DOHH2 (cell line): ENCODE data around the gene SHLD3.
A peak's percentile ranks its signal among the peaks of the same experiment; 100 is the strongest.

ENCODE experiments used
- H3F3A ChIP-seq: fragments of 200-600 bp; sonication (generic), shearing (Covaris generic); 2 replicates; pipeline ENCODE4 v1.6.0; 2016; ENCODE audit warnings: antibody characterized with exemption, mild to moderate bottlenecking; ENCODE audit not compliant: control insufficient read depth, insufficient read depth
- H3K27ac ChIP-seq: fragments of 200-600 bp; sonication (generic); 2 replicates; pipeline ENCODE4 v1.5.1; 2014; ENCODE audit warnings: low read depth, mild to moderate bottlenecking, low read length, moderate library complexity
- H3K27me3 ChIP-seq: fragments of 200-600 bp; sonication (generic); 2 replicates; pipeline ENCODE4 v1.6.1; 2014; ENCODE audit warnings: mild to moderate bottlenecking, low read length, mixed read lengths; ENCODE audit not compliant: control insufficient read depth
- H3K36me3 ChIP-seq: fragments of 200-600 bp; sonication (generic); 2 replicates; pipeline ENCODE4 v1.6.1; 2014; ENCODE audit warnings: mild to moderate bottlenecking, low read length, moderate library complexity, mixed read lengths; ENCODE audit not compliant: control insufficient read depth
- H3K4me1 ChIP-seq: fragments of 200-600 bp; sonication (generic); 2 replicates; pipeline ENCODE4 v1.6.1; 2014; ENCODE audit warnings: mild to moderate bottlenecking, low read length, mixed read lengths; ENCODE audit not compliant: control insufficient read depth
- H3K4me2 ChIP-seq: fragments of 200-600 bp; sonication (generic); 2 replicates; pipeline ENCODE4 v1.6.0; 2014; ENCODE audit warnings: mild to moderate bottlenecking, low read length, moderate library complexity
- H3K4me3 ChIP-seq: fragments of 200-600 bp; sonication (generic); 2 replicates; pipeline ENCODE4 v1.5.1; 2014; ENCODE audit warnings: mild to moderate bottlenecking, low read length, mixed read lengths
- H3K79me2 ChIP-seq: fragments of 200-600 bp; sonication (generic); 2 replicates; pipeline ENCODE4 v1.6.1; 2014; ENCODE audit warnings: mild to moderate bottlenecking, low read length, mixed read lengths; ENCODE audit not compliant: control insufficient read depth
- H3K9me2 ChIP-seq: fragments of 200-600 bp; sonication (generic); replicated peaks from 2 replicates; pipeline ENCODE4 v1.6.1; 2014; ENCODE audit warnings: mild to moderate bottlenecking, low read length, mixed read lengths; ENCODE audit not compliant: control insufficient read depth
- H3K9me3 ChIP-seq: fragments of 200-600 bp; sonication (generic); 2 replicates; pipeline ENCODE4 v1.6.1; 2014; ENCODE audit warnings: antibody characterized with exemption, low read length, mixed read lengths; ENCODE audit not compliant: control insufficient read depth, insufficient read depth
- H4K20me1 ChIP-seq: fragments of 200-600 bp; sonication (generic); 2 replicates; pipeline ENCODE4 v1.6.0; 2014; ENCODE audit warnings: low read depth, mild to moderate bottlenecking, antibody characterized with exemption, low read length, moderate library complexity; ENCODE audit not compliant: control insufficient read depth, insufficient read depth
- CTCF ChIP-seq: fragments of 200-600 bp; sonication (generic); IDR thresholded peaks from one replicate; pipeline ENCODE4 v1.5.1; 2014; ENCODE audit warnings: antibody characterized with exemption, mild to moderate bottlenecking, low read depth, low read length; ENCODE audit not compliant: poor library complexity, severe bottlenecking
- EZH2phosphoT487 ChIP-seq: fragments of 200-600 bp; sonication (generic); IDR thresholded peaks from 2 replicates; pipeline ENCODE4 v1.6.1; 2017; ENCODE audit warnings: borderline replicate concordance, mild to moderate bottlenecking, antibody characterized with exemption, low read length, moderate library complexity, mixed read lengths

SHLD3 gene

GRCh38 chr5:65623482-65623881, 1.3 kb upstream of the SHLD3 start:
- H3K4me2 ChIP-seq: peak overlapping the region; percentile 86
- peaks cover 26% of the 10 kb centered on the region for H3K4me1 ChIP-seq
- H3K36me3 ChIP-seq: no peaks in the 10 kb centered on the region
- H3K27ac ChIP-seq: no peak overlapping the region
- no peaks in the 10 kb centered on the region for H3K9me2 ChIP-seq
- no peaks in the 10 kb centered on the region for H3K9me3 ChIP-seq
- H3K27me3 ChIP-seq: no peaks in the 10 kb centered on the region
- peak overlapping the region; percentile 87 for H3K4me3 ChIP-seq
- H4K20me1 ChIP-seq: no peaks in the 10 kb centered on the region
- no peak for TF ChIP-seq CTCF
- no peak for TF ChIP-seq EZH2phosphoT487
- H3K79me2 ChIP-seq: peaks cover 81% of the 10 kb centered on the region
- no peaks in the 10 kb centered on the region for H3F3A ChIP-seq

DNA sequence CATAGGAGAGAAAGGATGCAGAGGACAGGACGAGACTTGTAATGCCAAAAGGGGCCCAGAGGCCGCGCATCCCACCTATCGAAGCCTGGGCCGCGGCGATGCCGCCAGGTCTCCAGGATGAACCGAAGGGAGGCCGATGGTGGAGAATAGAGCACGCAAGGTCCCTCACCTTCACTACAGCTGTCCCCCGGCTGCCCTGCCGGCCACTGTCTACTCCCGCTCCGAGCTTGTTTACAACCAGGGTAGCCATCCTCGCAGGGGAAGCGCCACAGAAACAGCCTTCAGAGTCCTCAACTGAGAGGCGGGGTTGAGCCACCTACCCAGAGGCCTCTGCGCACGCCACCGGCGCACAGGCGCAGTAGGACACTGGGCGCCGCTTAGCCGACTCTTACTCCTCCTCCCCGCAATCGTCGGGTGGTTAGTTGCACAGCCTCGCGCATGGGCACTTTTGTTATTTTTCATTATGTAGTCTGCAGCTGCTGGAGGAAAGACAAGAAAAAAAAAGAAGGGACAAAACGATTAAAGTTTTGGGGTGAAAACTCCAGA, 729 bp upstream of the SHLD3 start, which contains the start of gene TRIM23:
TRIM23 (minus strand) TSS at position 309 of the 546 bp plus-strand sequence; CDS start at position 250, 59 bp downstream.
- Histone ChIP-seq H3K4me1 (peaks cover 22% of the 10 kb centered on the region), H3K4me2 (peak within 1 kb of the TSS; percentile 86), H3K27ac (peak within 1 kb of the TSS; percentile 73), H3K27me3 (no peaks in the 10 kb centered on the region), H3K79me2 (peaks cover 78% of the 10 kb centered on the region), H3K36me3 (no peaks in the 10 kb centered on the region), H3K9me3 (no peaks in the 10 kb centered on the region), H4K20me1 (no peaks in the 10 kb centered on the region), H3F3A (no peaks in the 10 kb centered on the region), H3K4me3 (peak within 1 kb of the TSS; percentile 87), H3K9me2 (no peaks in the 10 kb centered on the region)
- TF ChIP-seq EZH2phosphoT487: no peak
- TF ChIP-seq CTCF: no peak

GRCh38 chr5:65625743-65626142, 916 bp downstream of the SHLD3 start:
- no peaks in the 10 kb centered on the region for H3F3A ChIP-seq
- peaks cover 5% of the 10 kb centered on the region for H3K36me3 ChIP-seq
- H3K27ac ChIP-seq: peak overlapping the region; percentile 73; the same call in 1 of the 2 replicates

More at GRCh38 chr5:65625743-65626142, 916 bp downstream of the SHLD3 start:
- Histone ChIP-seq H3K27me3 (no peaks in the 10 kb centered on the region), H3K4me1 (peaks cover 22% of the 10 kb centered on the region), H3K4me2 (peak overlapping the region; percentile 86), H3K9me3 (no peaks in the 10 kb centered on the region), H3K9me2 (no peaks in the 10 kb centered on the region), H4K20me1 (no peaks in the 10 kb centered on the region), H3K79me2 (peaks cover 81% of the 10 kb centered on the region), H3K4me3 (peak overlapping the region; percentile 87)
- TF ChIP-seq CTCF (no peak), EZH2phosphoT487 (no peak)
